NCI-H526 treated with DMSO at 0.1 percent for 48 hours (cell line): ENCODE measurements around the gene KIAA0040.
A peak's percentile ranks its signal among the peaks of the same experiment; 100 is the strongest.

ENCODE experiments used
- DNase-seq: peaks from one replicate; lab custom pipeline; 2025; lab: John Stamatoyannopoulos, UW

Gene KIAA0040

GRCh38 chr1:175200678-175201521 lies 8.3 kb upstream of the KIAA0040 start:
- no peak for DNase-seq

GRCh38 chr1:175198332-175198731 lies 5.8 kb upstream of the KIAA0040 start:
- DNase-seq = no peak

DNA sequence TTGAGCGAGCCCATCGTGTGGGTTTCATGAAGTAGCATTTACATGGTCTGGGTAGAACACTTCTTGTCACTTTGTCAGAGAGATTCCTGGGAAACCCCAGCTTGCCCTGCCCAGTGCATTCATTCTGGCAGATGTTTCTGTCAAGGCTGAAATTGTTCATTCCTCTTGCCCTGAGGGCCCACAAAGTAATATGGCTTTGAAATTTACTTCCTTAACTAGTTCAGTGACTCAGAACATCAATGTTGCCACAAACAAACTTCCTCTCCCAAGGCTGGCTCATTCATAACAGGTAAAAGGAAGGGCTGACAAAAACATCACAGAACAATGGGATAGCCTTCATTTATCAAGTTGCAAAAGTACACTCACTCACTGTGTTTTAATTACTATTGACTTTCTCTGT lies 5.0 kb upstream of the KIAA0040 start:
- DNase-seq = no peak

- no peak for DNase-seq
These were observed 3.2 kb upstream of the KIAA0040 start for GRCh38 chr1:175195798-175196197.

DNA sequence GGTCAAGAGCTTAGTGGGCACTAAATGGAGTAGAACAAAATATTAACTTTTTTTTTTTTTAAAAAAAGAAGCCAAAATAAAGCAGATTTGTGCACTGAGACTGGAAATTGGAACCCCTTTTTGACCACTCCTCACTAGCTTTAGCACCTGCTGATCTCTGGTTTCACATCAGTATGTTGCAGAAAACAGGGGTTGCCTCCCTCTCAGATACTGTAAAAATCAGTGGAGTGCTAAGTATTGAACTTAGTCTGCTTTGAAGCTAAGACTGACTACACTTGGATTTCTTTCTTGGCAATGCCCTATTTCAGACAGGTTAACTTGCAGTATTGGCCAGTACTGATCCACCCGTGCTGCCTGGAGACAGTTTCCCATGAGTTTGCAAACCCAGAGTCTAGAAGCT lies 2.7 kb upstream of the KIAA0040 start:
- DNase-seq = no peak

GRCh38 chr1:175193527-175193910 lies 943 bp upstream of the KIAA0040 start:
- DNase-seq = no peak

DNA sequence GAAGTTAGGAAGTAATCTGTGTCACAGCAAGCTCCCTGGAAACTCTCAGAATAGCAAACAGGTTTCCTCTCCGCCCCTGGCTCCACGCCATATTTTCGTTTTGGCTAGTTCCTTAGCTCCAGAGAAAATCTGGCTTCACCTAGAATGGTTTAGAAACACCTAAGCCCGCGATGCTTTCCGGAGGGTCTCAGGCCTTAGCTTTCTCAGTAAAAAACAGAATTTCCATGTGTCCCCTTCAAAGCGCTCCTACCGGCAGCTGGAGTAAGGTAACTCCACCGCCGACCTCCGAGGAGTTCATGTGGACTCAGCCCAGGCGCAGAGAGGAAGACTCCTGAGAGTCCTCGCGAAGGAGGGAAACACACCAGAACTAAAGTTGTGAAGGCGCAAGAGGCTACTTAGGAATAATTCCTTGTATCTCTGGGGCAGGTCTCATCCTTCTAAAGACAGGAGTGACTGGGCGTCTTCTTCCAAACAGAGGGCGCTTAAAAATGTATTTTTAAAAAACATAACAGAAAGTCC lies 406 bp downstream of the KIAA0040 start:
- DNase-seq = peak; percentile 45

DNA sequence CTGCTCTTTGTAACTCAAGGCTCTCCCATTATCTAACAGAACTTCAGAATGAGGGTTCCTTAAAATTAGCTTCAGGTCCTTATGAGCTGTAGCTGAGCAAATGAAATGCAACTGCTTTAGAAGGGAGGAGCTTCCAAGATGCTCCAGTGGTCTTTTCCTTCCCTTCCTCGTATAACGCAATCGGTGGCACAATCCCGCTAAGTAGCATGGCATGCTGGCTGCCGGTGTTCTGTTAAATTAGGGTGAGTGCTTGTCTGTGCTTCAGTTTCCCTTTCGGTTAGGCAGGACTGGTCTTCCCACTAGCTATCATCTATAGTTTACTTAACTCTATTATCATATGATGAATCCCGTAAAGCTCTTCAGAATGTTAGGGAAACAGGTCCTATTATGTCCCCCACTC lies 917 bp downstream of the KIAA0040 start:
- DNase-seq = no peak

DNA sequence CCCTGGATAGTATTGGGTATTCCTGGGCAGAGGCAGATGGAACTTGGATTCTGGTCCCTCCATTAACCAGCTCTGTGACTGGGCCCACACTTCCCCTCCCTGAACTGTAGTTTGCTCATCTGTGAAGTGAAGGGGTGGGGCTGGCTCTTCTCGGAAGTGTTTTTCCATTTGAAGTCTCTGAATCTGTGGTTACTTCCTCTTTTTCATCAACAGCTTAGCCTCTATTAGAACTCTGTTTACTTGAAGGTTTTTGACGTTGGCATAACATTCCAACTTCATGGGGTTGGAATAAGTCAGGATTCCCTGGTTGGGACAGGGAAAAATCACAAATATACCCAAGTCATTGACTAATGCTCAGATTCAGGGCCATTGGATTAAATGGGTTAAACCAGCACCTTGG lies 3.6 kb downstream of the KIAA0040 start:
- DNase-seq = no peak

DNA sequence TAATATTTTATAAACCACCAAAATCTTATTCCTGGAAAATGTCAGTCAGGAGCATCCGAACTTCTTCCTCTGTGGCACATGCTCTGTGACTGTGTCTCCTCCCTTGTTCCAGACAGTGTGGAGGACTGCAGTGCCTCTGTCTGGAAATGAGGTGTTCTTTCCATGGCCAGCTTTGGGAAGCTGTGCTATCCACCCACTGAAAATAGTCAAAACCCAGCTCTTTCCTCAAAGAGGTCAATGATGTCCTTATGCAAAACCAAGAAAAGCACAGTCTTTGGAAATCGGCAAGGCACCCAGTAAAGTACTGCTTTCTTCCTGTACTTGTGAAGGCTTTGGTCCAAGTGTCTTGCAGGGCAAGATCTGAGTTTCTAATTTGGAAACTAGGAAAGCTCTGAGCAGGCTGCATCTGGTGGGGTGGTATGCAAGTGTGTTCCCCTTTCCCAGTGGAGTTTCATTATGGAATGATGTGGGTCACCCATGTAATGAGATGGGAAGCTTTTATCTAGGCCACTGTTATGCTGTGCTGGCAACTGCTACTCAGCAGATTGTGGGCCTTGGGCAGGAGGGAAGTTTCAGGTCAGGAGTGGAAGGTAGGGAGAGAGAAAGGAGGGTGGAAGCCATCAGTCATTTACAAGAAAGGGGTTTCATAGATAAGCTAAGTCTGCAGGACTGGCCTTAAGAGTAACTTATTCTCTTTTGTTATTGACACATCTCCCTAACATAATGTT lies 6.0 kb downstream of the KIAA0040 start:
- no peak for DNase-seq

- DNase-seq = no peak
These were observed 6.7 kb downstream of the KIAA0040 start for GRCh38 chr1:175185903-175186302.

DNA sequence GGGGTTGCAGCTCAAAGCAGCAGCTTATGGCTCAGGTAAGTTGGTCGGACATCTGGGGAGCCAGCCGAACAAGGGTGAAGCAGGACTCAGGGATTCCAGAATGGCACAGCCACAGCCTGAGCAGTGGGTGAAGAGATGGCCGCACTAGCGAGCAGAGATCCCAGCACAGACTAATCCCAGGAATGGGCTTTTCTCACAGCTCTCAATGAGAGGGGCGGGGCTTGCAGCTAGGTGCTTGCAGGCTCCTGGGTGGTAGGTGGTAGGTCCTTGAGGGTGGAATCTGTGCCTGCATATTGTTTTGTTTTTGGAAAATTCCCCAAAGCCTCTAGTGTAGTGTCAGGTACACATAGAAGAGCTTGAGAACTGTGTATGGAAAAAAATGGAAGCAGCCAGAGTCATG lies 9.0 kb downstream of the KIAA0040 start:
- DNase-seq = no peak

- no peak for DNase-seq
These were observed 10.3 kb downstream of the KIAA0040 start for GRCh38 chr1:175182201-175182746.

GRCh38 chr1:175179837-175180590 lies 12.6 kb downstream of the KIAA0040 start:
- no peak for DNase-seq

GRCh38 chr1:175178456-175178855 lies 14.1 kb downstream of the KIAA0040 start:
- DNase-seq = no peak

DNA sequence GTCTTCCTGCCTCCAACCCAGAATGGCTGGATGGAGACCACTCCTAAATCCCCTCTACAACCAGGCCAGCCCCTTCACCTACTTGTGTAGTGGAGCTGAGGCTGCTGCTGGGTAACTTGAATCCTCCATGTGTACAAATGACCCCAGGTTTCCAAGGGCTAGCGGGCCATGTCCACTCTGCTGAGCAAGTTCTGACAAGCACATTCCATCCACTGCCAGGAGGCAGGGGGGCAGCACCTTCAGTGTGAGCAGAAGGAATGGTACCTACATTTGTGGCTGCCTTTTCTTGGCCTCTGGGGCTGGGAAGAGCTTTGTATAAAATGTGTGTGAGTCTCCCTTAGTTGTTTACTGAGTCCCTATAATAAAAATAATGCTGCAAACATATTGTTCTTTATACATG lies 14.5 kb downstream of the KIAA0040 start:
- DNase-seq = no peak

- DNase-seq = no peak
These were observed 16.3 kb downstream of the KIAA0040 start for GRCh38 chr1:175176246-175176645.

GRCh38 chr1:175174309-175175102 lies 18.1 kb downstream of the KIAA0040 start:
- no peak for DNase-seq

- no peak for DNase-seq
These were observed 19.0 kb downstream of the KIAA0040 start for GRCh38 chr1:175173531-175173930.

DNA sequence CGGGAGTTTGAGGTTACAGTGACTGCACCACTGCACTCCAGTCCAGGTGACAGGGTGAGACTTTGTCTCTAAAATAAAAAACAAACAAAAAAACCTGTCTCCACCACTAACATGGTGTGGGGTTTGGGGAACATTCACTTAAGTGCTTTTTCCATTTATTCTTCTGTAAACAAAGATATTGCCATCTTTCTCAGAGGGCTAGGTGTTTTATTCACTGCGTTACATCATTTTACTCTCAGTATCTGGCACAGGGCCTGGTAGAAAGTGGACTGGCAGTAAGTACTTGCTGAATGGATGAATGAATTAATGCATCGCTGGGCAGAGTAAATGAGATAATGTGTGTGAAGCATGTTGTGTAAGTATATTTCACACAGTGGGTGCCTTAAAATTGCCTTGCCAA lies 20.1 kb downstream of the KIAA0040 start:
- no peak for DNase-seq
